HG03460 (cell line): Measurements from ENCODE around the gene PLEKHM1.
"Not testable (repeated sequence)": the region's sequence is repeated elsewhere in the genome, so short reads cannot be mapped to it uniquely, and the experiment has no call there.

Source experiments
- ATAC-seq: cut with Tn5 transposase; IDR thresholded peaks from one replicate; pipeline ENCODE4 v1.9.1; 2021; ENCODE audit not compliant: unreplicated experiment

Gene PLEKHM1

DNA sequence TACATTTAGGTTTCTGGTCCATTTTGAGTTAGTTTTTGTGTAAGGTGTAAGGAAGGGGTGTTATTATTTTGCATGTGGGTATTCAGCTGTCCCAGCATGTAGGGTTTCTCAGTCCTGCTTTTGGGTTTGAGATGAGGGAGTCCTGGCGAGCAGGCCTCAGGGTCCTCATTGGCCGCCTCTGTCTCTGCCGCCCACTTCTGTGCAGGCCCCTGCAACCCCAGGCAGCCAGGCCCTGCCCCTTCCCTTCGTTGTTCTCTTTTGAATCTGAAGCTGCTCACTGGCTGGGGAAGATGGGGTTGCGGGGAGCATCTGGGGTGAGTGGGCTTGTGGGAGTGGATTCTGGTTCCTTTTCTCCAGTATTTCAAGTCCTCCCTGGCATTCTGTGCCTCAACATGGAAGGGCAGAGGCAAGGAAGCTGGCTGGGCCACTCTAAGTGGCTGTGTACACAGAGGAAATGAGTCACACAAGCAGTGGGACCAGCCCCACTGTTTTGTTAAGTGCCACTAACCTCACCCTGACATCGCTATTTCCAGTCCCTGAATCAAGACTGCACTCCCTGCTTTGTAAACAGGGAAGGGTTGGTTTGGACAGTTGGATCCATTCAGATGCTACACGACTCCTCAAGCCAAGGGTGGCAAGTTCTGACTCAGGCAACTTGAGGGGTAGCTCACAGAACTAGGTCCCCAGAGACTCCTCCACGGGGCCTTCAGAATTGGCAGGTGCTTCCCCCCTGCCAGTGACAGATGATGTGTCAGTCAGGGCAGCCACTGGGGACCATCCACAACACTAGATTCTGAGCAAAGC lies 28.8 kb downstream of the PLEKHM1 start:
- peak; percentile 93 for ATAC-seq

DNA sequence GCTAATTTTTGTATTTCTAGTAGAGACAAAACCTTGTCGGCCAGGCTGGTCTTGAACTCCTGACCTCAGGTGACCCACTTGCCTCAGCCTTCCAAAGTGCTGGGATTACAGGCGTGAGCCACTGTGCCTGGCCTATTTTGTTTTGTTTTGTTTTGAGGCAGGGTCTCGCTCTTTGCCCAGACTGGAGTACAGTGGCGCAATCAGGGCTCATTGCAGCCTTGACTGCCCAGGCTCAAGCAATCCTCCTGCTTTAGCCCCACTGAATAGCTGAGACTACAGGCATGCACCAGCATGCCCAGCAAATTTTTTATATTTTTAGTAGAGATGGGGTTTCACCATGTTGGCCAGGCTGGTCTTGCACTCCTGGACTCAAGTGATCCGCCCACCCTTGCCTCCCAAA lies 30.1 kb downstream of the PLEKHM1 start:
- ATAC-seq = not testable (repeated sequence)

DNA sequence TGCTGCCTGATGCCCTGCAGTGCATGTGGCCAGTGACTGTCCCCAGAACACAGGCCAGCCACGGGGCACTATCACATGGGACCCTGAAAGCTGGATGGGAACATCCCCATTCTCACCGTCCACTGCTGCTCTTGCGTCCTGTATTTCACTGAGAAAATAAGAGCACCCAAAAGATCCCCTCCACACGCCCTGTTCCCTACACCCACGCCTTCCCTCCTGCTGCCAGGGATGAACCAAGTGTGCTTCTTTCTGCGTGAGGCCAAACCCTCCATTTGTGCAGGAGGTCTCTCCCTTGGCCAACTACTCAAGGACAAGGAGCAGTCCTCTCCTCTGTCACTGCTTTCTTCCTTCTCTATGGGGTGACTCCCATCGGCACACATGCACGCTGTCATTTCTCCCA lies 36.2 kb downstream of the PLEKHM1 start:
- ATAC-seq = not testable (repeated sequence)

DNA sequence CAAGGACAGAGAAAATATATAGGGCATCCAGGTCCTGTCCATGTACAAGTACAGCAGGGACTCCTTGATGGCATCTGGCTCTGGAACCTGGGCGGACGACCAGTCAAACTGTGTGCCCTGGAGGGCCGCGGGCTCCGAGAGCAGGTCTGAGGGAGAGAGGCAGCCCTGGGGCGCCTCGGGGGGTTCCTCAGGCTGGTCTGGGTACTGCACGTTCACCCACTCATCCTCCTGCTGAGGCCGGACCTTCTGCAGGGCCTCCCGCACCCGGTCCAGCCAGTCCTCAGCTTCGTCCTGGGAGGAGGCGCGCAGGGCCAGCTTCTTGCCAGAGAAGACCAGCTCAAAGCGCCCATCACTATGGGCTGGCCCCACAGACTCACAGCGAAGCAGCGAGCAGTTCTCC lies 36.8 kb downstream of the PLEKHM1 start:
- not testable (repeated sequence) for ATAC-seq

DNA sequence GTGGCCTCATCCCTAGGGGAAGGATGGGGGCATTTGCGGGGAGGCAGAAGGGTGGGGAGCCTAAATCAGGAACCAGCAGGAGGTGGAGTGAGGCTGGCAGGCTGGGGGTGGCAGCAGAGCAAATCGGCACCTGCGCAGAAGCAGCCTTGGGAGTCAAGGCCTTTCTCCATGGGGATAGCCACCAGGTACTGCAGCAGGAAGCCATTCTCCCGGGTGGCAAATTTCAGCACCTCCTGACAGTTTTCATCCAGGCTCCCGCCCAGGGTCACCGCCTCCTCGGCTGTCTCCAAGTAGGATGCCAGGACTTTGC lies 37.3 kb downstream of the PLEKHM1 start:
- not testable (repeated sequence) for ATAC-seq

DNA sequence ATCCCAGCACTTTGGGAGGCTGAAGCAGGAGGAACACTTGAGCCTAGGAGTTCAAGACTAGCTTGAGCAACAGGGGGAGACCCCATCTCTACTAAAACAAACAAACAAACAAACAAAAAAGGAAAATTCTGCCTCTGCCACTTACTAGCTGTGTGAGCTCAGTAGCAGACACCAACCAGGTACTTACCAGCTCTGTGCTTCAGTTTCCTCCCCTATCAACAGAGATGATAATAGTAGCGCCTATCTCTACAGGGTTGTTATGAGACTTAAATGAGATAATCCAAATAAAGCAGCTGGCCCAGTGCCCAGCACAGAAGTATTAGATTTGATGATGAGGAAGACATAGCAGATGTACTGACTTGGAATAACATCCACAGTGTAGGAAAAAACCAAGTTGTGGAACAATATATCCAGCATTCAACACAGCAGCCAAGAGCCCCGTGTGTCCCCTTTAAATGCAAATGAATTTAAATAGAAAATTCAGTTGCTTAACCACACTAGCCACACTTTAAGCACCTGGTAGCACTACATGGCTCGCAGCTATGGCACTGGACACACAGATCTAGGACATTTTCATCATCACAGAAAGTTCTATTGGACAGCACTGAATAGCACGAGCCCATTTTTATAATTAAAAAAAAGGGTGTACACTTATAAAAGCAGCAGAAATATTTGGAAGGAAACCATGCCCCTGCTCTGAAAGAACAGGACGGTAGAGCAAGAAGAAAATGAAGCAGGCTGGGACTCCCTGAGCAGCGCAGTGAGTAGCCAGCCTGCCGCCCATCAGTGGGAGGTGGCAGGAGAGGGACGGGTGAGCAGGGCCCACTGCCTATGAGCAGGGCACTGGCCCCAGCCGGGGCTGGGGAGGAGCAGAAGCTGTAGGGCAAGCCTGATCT lies 37.9 kb downstream of the PLEKHM1 start:
- not testable (repeated sequence) for ATAC-seq

DNA sequence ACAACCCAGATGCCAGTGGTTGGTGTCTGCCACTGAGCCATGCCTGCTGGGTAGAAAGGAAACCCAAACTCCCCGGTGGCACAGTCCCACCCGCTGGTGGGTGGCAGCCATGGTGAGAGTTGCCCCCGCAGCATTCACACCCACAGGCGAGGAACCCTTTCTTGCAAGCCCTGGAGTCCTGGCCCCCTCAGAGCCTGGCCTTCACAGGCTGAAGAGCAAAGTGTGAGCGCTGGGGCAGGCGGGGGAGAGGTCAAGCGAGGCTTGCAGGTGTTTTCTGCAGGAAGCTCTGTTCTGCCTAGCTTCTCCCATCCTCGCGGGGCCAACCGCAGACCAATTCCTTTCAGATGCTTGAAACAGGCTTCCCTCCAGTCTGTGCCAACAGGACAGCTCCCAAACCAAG lies 38.9 kb downstream of the PLEKHM1 start:
- not testable (repeated sequence) for ATAC-seq

DNA sequence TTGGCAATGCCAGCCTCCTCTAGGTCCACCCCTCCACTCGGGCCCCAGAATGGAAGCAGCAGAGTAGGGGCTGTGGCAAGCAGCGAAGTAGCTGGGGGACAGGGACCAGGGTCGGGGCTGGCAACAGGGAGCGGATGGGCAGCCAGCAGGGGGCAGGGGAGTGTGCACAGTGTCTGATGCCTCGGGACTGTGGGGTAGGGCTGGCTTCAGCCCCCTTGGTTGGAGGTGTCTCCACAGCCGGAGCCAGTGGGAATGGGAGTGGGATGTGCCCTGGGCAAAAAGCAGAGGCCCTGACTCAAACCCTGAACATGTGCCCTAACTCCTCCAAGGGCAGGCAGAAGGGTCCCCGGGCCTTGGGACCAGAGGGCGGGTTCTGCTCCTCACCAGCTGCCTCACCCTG lies 39.4 kb downstream of the PLEKHM1 start:
- ATAC-seq = no peak

DNA sequence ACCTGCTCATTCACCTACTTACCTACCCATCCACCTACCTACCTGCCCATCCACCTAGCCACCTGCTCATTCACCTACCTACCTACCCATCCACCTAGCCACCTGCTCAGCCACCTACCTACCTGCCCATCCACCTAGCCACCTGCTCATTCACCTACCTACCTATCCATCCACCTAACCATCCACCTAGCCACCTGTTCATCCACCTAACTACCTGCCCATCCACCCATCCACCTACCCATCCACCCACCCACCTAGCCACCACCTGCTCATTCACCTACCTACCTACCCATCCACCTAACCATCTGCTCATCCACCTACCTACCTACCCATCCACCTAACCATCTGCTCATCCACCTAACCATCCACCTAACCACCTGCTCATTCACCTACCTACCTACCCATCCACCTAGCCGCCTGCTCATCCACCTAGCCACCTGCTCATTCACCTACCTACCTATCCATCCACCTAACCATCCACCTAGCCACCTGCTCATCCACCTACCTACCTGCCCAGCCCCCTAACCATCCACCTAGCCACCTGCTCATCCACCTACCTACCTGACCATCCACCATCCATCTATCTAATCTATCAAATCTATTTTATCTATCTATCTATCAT lies 40.7 kb downstream of the PLEKHM1 start:
- ATAC-seq = not testable (repeated sequence)

DNA sequence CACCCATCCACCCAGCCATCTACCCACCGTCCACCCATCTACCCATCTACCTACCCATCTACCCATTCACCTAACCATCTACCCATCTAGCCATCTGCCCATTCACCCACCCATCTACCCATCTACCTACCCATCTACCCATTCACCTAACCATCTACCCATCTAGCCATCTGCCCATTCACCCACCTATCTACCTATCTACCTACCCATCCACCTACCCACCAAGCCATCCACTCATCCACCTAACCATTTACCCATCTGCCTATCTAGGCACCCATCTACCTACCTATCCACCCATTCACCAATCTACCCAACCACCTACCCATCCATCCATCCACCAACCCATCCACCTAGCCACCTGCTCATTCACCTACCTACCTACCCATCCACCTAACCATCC lies 41.3 kb downstream of the PLEKHM1 start:
- not testable (repeated sequence) for ATAC-seq

DNA sequence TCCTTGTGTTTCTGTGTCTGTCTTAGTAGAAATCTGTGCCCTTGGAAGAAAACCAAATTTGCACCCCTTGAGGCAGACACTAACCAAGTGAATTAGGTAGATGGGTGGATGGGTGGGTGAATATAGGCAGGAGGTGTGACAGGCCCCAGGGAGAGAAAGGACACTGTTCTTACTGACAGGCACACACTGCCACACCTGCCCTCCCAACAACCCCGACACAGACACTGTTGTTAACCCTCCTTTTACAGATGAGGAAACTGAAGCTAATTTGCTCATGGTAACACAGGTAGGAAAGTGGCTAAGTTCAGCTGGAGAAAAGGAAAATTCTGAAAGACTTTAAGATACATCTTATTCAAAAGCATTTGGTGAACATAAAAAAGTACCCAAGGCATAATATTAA lies 42.0 kb downstream of the PLEKHM1 start:
- ATAC-seq = not testable (repeated sequence)

DNA sequence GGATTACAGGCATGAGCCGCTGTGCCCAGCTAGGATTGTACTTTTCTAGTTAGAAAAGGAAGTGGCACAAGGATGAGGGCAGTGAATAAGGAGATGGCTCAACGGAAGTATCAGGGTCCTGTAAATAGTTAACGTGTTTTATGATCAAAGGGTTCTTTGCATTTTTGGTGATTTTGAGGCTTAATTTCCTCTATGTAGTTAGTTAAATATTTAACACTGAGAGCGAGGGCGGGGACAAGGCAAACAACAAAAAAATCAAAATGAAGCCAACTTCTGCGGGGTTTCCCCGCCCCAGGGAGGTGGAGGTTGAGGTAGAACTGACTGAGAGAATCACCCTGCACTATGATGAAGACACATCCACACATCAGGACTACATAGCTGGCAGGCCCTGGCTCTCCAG lies 42.5 kb downstream of the PLEKHM1 start:
- ATAC-seq = not testable (repeated sequence)

DNA sequence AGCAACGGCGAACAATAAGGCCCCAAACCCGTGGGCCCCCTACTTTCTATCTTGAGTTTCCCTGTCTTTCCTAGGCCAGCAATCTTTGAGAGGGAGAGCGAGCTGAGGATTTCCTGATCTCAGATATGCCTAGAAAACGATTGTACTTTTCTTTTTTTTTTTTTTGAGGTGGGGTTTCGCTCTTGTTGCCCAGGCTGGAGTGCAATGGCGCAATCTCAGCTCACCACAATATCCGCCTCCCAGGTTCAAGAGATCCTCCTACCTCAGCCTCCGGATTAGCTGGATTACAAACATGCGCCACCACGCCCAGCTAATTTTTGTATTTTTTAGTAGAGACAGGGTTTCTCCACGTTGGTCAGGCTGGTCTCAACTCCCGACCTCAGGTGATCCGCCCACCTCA lies 42.9 kb downstream of the PLEKHM1 start:
- not testable (repeated sequence) for ATAC-seq

DNA sequence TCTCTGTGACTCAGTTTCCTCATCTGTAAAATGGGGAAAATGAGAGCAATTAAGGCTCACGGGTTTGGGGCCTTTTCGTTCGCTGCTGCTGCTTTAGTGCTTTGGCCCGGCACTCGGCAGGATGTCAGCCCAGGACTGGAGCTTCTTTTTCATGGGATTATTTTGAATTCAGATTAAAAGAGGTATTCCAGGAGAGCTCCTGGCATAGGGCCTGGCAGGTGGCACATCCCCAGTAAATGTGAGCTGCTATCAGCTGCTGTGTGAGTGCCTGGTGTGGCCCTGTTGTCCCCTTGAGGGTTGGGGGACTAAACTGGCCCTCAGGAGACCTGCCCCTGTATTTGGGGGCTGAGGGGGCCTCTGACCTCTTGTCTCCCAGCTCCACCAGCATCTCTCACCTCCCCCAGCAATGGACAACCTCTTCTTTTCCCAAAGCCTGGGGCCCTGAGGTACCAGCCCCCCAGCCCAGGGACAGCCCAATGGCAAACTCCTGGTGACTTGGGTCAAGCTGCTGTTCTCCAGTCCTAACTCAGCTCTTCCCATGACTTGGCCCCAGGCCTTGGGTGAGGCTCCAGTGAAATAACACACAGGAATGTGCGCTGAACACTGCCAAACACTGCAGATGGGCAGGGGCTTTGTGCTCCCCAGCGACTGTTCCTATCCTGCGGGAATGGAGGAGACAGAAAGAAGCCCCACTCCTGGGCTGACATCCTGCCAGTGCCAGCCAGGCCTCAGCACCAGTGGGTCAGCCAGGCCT lies 43.5 kb downstream of the PLEKHM1 start:
- not testable (repeated sequence) for ATAC-seq

DNA sequence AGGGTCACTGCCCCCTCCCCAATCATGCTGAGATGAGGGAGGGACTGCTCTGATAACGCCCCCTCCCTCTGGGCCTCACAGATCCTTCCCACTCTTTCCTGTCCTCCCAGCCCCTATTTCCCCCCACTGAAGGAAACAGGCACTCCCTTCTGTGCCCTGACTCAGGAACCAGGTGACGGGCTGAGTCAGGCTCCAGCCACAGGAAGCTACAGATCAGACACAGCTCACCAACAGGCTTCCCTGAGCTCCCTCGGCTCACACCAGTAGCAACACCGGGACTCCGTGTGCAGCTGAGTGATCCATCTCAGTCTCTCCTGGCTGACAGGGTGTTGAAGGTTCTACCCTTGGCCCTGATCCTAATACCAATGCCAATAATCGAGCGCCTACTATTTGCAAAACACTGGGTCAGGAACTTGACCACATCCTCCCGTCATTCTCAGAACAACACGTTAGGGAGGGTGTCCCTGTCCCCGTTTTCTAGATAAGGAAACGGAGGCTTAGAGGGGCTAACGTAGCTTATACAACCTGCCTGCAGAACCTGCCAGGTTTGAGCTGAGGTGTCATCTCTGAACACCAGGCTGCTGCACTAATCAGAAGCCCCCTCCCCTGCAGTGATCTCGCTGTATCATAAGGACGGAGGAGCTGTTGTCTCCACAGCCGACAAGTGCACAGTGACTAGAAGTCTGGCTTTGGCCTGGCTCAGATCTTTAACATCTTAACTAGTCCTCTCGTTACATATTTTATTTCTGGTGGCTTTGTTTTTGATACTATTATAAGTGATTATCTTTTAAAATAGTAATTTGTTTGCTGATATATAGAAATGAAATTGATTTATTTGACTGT lies 44.4 kb downstream of the PLEKHM1 start:
- not testable (repeated sequence) for ATAC-seq

DNA sequence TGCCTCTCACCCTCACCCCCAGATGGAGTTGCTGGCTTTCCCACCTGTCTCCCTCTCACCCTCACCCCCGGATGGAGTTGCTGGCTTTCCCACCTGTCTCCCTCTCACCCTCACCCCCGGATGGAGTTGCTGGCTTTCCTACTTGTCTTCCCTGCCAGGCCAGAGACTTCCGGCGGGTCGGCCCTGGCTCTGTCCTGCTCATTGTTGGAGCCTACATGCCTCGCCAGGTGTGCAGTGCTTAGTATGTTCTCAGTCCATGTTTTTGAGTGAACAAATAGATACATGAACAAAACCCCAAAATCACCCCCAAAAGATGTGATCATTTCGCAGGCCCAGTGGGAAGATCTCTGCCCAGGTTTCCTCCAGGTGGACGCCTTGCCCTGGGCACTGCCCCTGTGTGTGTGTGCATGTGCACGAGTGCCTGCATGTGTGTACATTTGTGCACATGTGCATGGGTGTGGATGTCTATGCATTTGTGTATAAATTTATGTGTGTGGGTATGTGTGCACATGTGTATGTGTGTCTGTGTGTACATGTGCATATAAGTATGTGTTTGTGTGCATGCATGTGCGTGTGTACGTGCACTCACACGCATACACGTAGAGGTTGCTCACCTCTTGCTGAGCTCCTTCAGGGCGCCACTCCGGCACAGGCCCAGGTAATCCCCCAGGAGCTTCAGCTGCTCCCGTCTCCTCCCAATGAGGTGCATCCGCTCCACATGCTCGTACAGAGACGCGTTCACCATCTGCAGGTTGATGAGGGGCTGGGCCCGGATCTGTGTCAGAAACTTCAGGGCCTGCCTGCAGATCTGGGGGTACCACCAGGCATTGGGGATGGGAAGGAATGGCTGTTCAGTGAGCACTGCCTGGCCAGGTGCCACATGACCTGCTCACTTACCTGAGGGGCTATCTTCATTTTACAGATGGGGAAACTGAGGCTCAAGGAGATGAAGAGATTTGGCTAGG lies 45.4 kb downstream of the PLEKHM1 start:
- not testable (repeated sequence) for ATAC-seq

DNA sequence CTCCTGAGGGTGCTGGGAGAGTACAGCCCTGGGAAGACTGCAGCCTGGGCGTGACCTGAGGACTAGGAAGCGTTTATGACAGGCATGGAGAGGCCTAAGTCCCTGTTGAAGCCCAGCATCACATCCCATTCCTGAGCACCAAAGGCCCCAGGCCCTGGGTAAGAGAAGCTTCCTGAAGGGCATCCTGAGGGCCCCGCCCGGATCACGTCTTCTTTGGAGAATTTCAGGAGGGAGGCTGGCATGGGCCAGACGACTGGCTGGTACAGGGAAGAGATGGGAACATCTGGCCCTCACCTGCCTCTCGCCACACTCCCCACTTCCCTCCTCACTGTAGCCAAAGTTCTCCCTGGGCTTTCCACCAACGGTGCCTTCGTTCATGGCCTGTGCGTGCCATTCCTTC lies 46.2 kb downstream of the PLEKHM1 start:
- ATAC-seq = not testable (repeated sequence)

DNA sequence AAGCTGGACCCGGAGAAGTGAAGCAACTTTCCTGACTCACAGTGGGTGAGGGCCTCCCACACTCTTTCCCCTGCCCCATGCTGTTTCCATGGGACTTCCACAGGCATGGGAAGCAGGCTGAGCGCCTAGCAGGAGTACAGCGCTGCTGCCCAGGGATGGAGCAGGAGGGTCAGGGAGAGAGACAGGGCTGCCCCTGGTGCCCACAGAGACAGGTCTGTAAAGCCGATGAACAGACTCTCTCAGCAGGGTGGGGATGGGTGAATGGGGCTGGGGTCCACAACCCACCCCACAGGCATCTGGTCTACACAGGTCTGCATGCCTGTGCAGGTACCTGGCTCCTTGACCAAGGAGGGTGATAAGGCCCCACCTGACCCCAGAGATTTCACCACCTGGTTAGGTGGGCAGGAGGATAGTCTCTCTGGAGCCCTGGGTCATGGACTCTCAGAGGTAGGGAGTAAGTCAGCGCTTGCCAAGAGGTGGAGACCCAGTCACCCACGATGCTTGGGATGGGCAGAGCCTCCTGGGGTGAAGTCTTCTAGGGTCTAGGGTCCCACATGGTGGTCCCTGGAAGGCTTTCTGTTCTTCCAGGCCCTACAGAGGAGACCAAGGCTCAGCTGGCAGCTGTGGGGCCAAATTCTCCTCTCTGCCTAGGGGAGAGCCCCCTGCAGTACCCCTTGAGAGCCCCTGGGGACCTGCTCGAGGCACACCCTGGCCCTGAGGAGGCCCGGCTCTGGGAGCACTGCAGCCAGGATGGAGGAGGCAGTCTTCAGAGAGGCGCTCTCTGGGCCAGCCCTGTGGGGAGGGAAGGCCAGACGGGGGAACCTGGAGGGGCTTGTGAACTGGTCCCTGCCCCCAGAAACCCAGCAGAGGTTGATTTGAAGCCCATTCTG lies 46.9 kb downstream of the PLEKHM1 start:
- not testable (repeated sequence) for ATAC-seq
